ENCODE measurements around the gene FXYD7.

DNA sequence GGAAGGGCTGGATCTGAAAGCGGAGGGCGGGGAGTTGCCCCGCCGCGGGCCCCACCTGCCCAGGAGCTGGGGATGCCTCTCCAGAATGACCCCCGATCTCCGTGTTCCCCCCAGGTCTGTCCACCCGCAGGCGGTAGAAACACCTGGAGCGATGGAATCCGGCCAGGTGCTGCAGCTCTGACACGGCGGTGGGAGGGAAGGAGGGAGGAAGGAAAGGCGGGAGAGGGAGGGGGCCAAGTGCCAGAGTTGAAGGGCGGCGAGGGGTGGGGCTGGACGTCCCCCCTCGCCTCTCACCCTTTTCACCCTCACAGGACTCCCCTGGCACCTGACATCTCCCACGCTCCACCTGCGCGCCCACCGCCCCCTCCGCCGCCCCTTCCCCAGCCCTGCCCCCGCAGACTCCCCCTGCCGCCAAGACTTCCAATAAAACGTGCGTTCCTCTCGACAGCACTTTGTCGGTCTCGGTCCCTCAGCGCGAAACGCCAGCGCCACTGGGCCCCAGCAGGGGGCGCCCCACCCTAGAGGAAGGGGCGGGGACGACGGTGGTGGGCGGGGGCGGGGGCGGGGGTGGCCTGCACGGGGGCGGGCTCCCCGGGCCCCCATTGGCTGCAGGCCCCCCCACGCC lies 337 bp upstream of the FXYD7 start:
- TF ChIP-seq, protein P1, sequence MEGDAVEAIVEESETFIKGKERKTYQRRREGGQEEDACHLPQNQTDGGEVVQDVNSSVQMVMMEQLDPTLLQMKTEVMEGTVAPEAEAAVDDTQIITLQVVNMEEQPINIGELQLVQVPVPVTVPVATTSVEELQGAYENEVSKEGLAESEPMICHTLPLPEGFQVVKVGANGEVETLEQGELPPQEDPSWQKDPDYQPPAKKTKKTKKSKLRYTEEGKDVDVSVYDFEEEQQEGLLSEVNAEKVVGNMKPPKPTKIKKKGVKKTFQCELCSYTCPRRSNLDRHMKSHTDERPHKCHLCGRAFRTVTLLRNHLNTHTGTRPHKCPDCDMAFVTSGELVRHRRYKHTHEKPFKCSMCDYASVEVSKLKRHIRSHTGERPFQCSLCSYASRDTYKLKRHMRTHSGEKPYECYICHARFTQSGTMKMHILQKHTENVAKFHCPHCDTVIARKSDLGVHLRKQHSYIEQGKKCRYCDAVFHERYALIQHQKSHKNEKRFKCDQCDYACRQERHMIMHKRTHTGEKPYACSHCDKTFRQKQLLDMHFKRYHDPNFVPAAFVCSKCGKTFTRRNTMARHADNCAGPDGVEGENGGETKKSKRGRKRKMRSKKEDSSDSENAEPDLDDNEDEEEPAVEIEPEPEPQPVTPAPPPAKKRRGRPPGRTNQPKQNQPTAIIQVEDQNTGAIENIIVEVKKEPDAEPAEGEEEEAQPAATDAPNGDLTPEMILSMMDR (IDR thresholded peaks at IDR 0.05): peak; percentile 81
- TF ChIP-seq ZFX (IDR thresholded peaks at IDR 0.05; ENCODE audit: borderline replicate concordance): no peak

All from 22Rv1 (cell line).